Transverse colon (tissue), 4 donors: ENCODE data around the gene MGAT3.

Source experiments
- POLR2A ChIP-seq: fragments of 450-650 bp; IDR thresholded peaks from one replicate; pipeline ENCODE4 v1.6.1; 2016; ENCODE audit warnings: antibody characterized with exemption, mild to moderate bottlenecking, moderate library complexity
- POLR2AphosphoS5 ChIP-seq, 3 donors: sonication (generic); formaldehyde crosslinking; IDR thresholded peaks; one replicate each; pipeline ENCODE4 v1.6.1; 2016; ENCODE audit warnings: antibody characterized with exemption in 3 of 3
- TF ChIP-seq, protein P1 (sequence below), 5 experiments: fragments of 200-600 bp in 3 of 5; fragments of 450-650 bp in 2 of 5; sonication (generic) in 3 of 5; IDR thresholded peaks; 1 replicate in 2 of 5; 2 replicates in 3 of 5; pipeline ENCODE4 v1.5.1; 2016 to 2017; ENCODE audit warnings: antibody characterized with exemption in 5 of 5, inconsistent platforms in 3 of 5, mild to moderate bottlenecking in 2 of 5, moderate library complexity in 1 of 5

DNA sequence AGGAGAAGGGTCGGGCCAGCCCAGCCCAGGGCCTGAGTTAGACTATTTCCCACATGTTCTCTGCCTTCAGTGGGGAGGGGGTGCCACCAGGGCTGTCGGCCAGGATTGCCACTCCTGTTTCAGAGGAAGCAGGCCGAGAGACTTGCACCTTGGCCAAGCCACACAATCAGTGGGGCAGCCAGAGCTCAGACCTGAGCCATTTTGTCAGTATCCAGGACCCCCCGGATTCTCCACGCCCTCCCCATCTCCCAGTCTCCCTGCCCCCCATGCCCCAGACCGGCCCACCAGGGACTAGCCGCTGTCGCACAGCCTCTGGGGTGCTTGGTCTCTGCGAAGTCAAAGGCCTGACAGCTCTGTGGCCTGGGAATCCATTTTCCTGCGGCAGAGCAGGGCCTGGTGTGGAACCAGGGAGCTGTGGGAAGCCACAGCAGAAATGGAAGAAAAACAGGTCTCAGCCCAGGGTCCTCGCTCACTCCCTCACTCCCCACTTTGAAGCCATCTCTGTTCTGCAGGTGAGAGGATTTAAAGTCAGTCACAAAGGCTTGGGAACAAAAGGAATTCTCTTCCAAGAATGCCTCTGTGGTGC lies 25.5 kb upstream of the MGAT3 start:
- TF ChIP-seq, protein P1, sequence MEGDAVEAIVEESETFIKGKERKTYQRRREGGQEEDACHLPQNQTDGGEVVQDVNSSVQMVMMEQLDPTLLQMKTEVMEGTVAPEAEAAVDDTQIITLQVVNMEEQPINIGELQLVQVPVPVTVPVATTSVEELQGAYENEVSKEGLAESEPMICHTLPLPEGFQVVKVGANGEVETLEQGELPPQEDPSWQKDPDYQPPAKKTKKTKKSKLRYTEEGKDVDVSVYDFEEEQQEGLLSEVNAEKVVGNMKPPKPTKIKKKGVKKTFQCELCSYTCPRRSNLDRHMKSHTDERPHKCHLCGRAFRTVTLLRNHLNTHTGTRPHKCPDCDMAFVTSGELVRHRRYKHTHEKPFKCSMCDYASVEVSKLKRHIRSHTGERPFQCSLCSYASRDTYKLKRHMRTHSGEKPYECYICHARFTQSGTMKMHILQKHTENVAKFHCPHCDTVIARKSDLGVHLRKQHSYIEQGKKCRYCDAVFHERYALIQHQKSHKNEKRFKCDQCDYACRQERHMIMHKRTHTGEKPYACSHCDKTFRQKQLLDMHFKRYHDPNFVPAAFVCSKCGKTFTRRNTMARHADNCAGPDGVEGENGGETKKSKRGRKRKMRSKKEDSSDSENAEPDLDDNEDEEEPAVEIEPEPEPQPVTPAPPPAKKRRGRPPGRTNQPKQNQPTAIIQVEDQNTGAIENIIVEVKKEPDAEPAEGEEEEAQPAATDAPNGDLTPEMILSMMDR (IDR thresholded peaks at IDR 0.05) = no peak
- no peak for TF ChIP-seq POLR2AphosphoS5 (IDR thresholded peaks at IDR 0.05)
- no peak for TF ChIP-seq POLR2A
